ENCODE results near the gene MEOX1. TPM values are rescaled to one million over a fixed set of nuclear protein-coding genes. Genes with fewer than 3 reads are reported as not detected.

Gene MEOX1
- polyA plus RNA-seq, 4 donors = 13.6 to 27.1 (median 17.7) TPM

GRCh38 chr17:43598357-43599045 is 63.2 kb downstream of the MEOX1 start:
- no peak for DNase-seq (ENCODE audit: low read depth in 4 of 4, low spot score in 3 of 4)

- DNase-seq (ENCODE audit: low read depth in 4 of 4, low spot score in 3 of 4) = no peak
Measured at GRCh38 chr17:43597624-43598356, 63.9 kb downstream of the MEOX1 start.

GRCh38 chr17:43595466-43595865 is 66.3 kb downstream of the MEOX1 start:
- DNase-seq (ENCODE audit: low read depth in 4 of 4, low spot score in 3 of 4) = no peak

- DNase-seq (ENCODE audit: low read depth in 4 of 4, low spot score in 3 of 4) = no peak
Measured at GRCh38 chr17:43591779-43592562, 69.8 kb downstream of the MEOX1 start.

- no peak for DNase-seq (ENCODE audit: low read depth in 4 of 4, low spot score in 3 of 4)
Measured at GRCh38 chr17:43591001-43591400, 70.7 kb downstream of the MEOX1 start.

Other genes starting within 250 kb of the MEOX1 start
- 10 to 100 TPM; 37.9 to 48.6 (median 42.4) TPM for gene DHX8, start 177.9 kb downstream of the MEOX1 start, polyA plus RNA-seq (ENCODE audit: insufficient read length in 4 of 4)
- gene ETV4, start 115.6 kb downstream of the MEOX1 start, polyA plus RNA-seq (ENCODE audit: insufficient read length in 4 of 4) = 10 to 100 TPM; 12.6 to 55.4 (median 34.3) TPM
- 10 to 100 TPM in 3 of 4 donors, under 1 TPM in 1; 0.86 to 67.8 (median 48.0) TPM for gene SOST, start 96.9 kb upstream of the MEOX1 start, polyA plus RNA-seq (ENCODE audit: insufficient read length in 4 of 4)
- 10 to 100 TPM; 27.6 to 67.8 (median 58.5) TPM for gene DUSP3, start 117.1 kb upstream of the MEOX1 start, polyA plus RNA-seq (ENCODE audit: insufficient read length in 4 of 4)
- gene CFAP97D1, start 118.5 kb upstream of the MEOX1 start, polyA plus RNA-seq (ENCODE audit: insufficient read length in 4 of 4) = under 1 TPM in 3 of 4 donors, not detected in 1; 0.04 to 0.11 (median 0.04) TPM
- 10 to 100 TPM in 2 of 4 donors, 1 to 10 TPM in 2; 8.0 to 15.3 (median 11.4) TPM for gene MPP3, start 171.2 kb upstream of the MEOX1 start, polyA plus RNA-seq (ENCODE audit: insufficient read length in 4 of 4)
- 1 to 10 TPM in 1 of 4 donors, under 1 TPM in 3; 0.83 to 1.9 (median 0.92) TPM for gene CD300LG, start 185.3 kb upstream of the MEOX1 start, polyA plus RNA-seq (ENCODE audit: insufficient read length in 4 of 4)
- 1 to 10 TPM; 5.8 to 7.7 (median 6.1) TPM for gene MPP2, start 245.6 kb upstream of the MEOX1 start, polyA plus RNA-seq (ENCODE audit: insufficient read length in 4 of 4)